ENCODE results near the gene TMPRSS11B.
"Not testable (repeated sequence)": the region's sequence is repeated elsewhere in the genome, so short reads cannot be mapped to it uniquely, and the experiment has no call there.

Gene TMPRSS11B

DNA sequence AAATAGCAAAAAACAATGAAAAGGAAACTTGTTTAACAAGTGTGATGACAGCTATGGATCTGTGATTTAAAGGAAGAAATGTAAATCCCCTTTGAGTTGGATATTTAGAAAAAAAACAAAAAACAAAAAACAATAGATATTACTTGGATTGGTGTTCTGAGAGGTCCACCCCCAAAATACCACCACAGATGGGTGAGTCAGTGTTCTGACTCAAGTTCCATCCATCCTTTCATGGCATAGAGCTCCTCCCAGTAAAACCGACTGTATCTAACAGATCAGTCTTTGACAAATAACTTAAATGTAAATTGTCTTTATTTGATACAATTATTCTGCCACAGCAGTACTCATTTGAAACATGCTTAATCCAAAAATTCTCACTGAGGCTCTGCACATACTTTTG lies 27.4 kb downstream of the TMPRSS11B start:
- DNase-seq (ENCODE audit: low read depth), result no peak

DNA sequence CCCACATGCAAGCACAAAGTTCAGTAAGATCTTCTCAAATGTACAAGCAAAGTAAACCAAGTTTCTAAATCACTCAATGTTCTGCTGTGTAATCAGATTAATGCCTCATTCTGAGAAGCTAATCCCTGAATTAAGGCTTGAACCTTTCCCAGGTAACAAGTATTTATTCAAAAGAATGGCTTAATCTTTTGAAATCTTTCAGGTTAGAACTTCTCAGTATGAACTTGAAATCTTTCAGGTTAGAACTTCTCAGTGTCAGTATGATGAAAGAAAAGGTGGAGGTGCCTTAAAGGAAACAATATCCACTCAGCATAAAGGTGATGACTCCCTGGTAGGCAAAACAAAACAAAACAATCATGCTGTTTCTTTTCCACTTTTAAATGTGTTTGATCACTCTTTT lies 29.0 kb downstream of the TMPRSS11B start:
- DNase-seq (ENCODE audit: low read depth), result no peak

DNA sequence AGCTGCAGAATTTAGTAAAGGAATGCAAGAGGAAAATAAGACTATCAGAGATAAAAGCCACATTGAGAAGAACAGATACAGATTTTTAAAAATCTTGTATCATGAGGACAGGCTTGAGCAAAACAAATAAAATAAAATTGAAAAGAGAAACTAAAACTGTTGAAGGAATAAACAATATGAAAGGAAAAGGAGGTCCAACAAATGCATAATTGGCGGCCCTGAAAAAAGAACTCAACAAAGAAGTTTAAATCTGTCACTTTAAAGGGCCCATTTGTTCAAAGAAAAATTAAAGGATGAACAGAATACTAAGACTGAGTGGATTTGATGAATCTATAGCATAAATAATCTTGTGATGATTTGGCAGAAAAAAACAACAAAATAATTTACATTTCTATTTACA lies 36.5 kb downstream of the TMPRSS11B start:
- no peak for DNase-seq (ENCODE audit: low read depth)

DNA sequence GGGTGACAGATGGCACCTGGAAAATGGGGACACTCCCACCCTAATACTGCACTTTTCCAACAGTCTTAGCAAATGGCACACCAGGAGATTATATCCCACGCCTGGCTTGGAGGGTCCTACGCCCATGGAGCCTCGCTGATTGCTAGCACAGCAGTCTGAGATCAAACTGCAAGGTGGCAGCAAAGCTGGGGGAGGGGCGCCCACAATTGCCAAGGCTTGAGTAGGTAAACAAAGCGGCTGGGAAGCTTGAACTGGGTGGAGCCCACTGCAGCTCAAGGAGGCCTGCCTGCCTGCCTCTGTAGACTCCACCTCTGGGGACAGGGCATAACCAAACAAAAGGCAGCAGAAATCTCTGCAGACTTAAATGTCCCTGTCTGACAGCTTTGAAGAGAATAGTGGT lies 51.2 kb downstream of the TMPRSS11B start:
- not testable (repeated sequence) for DNase-seq (ENCODE audit: low read depth)

DNA sequence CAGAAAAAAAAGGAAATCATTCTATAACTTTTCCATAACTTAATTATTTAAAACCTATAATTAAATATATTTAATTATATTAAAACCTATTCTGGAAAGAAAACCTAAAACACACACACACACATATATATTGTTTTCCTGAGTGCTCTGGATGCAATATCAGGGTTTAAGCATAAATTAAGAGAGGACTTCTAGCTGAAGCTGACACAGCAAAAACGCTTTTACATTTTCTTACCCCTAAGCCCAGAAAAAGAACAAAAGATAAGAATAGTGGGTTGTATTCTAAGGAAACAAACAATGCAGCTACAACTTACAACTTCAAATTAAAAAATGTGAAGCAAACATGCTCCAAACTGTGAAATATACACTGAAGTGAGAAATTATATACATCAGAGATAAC lies 52.3 kb downstream of the TMPRSS11B start:
- no peak for DNase-seq (ENCODE audit: low read depth)

DNA sequence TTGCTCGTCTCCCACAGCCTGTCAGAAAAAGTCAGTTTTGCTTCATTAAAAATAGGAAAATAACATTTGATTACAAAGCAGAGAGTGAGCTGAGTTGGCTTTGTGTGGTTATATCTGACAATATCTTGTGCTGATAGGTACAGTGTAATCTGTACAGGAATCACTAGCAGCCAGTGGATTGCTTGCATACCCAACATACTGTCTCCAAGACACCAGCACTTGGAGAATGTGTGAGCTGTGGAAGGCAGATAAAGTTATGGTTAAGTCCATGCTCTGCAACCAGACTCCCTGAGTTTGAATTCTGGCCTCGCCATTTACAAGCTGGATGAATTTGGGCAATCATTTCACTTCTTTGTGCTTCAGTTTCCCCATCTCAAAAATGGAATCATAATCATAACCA lies 58.3 kb downstream of the TMPRSS11B start:
- no peak for DNase-seq (ENCODE audit: low read depth)

DNA sequence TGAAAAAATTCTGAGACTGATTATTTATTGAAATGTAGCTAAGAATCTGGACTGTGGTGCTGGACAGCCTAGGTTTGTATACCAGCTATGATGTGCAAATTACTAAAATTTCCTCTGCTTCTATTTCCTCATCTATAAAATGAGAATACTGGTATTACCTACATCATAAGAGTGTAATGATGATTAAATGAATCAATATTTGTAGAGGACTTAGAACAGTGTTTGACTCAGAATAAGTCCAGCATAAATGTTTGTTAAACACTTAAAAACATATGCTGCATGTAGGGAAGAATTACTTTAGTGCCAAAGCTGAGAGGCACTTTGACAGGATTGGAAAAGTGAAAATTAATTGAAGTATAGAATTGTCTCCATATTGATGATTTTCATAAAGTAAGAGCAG lies 60.6 kb downstream of the TMPRSS11B start:
- DNase-seq (ENCODE audit: low read depth), result no peak

DNA sequence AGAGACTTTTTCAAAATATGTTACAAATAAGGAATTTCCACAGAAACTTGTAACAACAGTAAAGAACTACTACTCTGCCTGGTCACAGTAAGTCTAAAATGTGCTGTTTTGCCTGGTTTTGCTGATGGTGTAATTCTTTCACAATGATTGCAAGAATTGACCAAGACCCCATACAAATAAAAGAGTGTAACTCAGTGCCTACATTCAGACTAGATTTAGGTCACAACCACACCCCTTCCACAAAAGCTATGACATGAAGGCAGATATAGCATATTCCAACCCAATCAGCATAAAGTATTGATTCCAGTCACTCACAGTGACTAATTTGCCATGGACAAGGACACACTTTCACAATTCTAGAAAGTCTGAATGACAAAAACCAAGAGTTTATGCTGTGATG lies 62.1 kb downstream of the TMPRSS11B start:
- DNase-seq (ENCODE audit: low read depth), result no peak

DNA sequence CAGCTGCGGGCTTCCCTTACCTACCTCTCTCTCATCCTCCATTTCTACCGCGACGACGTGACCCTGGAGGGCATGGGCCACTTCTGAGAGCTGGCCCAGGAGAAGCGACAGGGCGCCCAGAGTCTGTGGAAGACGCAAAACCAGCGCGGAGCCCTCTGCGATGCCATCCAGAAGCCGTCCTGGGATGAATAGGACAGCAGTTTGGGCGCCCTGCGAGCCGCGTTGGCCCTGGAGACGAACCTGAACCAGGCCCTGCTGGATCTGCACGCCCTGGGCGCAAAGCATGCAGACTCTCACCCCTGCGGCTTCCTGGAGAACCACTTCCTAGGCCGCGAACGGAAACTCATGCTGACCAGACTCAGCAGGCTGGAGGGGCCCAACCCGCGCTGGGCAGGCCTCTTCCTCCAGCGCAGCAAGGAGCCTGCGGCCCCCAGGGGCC lies 63.1 kb downstream of the TMPRSS11B start:
- DNase-seq (ENCODE audit: low read depth), result no peak

DNA sequence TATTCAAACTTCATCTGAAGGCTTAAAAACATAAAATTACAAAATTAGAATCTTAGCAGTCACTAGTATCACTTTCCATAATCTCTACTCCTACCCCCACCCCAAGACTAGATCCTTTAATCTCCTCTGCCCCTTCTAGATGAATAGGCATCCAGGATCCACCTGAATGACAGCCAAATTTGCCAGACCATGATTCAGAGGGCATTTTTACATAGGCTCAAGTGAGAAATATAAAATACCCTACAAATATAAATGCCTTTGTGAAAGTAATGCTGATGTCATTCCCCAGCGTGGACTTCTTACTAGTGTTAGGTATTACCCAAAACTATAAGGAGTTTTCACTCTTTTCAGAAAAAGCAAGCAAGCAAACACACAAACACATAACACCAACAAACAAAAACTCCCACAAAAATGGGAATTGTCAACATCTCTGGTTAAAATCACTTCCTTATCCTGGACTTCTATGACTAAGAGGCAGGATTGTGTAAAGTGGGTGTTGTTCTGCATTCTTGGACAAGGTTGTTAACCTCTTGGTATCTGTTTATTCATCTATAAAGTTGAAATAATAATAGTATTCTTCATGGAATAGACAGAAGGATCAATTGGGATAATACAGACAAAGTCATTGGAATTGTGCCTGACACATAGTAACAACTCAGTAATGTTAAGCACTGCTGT lies 64.5 kb downstream of the TMPRSS11B start:
- DNase-seq (ENCODE audit: low read depth), result no peak

DNA sequence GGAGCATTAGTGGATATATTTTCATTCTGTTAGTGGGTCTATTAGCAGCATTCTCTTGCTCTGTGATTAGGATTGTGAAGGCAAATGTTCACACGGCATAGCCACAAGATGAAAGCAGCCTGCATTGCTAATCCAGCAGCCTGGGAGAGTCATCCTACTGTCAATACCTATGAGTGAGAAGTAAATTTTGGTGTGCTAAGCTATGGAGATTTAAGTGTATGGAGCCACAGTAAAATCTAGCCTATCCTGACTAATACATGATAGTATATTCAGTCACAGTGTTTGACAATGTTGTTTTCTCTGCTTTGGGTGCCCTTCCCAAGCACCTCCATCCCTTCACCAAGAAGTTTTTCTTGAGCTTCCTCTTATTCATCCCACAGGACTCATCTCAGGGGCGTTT lies 68.6 kb downstream of the TMPRSS11B start:
- DNase-seq (ENCODE audit: low read depth), result no peak

Measured in stimulated activated CD8-positive, alpha-beta memory T cell treated with anti-CD3 and anti-CD28 coated beads, Interleukin-4, amount 100 ng/mL, for 24 hours (primary cell).